ENCODE data around the gene SKOR1.

Gene SKOR1

DNA sequence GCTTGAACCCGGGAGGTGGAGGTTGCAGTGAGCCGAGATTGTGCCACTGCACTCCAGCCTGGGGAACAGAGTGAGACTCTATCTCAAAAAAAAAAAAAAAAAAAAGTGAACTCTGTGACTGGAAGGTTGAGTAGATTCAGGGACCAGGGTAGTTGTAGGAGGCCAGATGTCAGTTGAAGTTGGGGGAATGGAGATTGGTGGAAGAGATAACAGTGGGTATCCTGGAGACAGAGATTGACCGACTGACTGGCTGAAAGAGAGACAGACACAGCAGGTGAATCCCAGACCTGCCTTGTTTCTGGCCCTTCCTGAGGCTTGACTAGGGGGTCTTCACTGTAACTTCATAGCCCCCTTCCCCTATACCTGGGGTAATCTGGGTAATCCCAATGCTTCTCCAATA lies 36.7 kb downstream of the SKOR1 start:
- Histone ChIP-seq H3K36me3 (ENCODE audit: insufficient read depth, low read length) (no peaks in the 10 kb centered on the region), H3K27me3 (ENCODE audit: insufficient read depth, low read length) (0 out of 2 replicates have a peak, but pooled peaks cover 3% of the 10 kb centered on the region), H2AFZ (ENCODE audit: low read length, unreplicated experiment) (no peak overlapping the region), H3K79me2 (ENCODE audit: control insufficient read depth, insufficient read depth, low read length, unreplicated experiment) (no peaks in the 10 kb centered on the region), H3K4me3 (ENCODE audit: low read depth, low read length) (no peak overlapping the region), H3K4me1 (ENCODE audit: control insufficient read depth, insufficient read depth, low read length, unreplicated experiment) (no peaks in the 10 kb centered on the region), H3K27ac (ENCODE audit: low read depth, low read length) (no peak overlapping the region)

DNA sequence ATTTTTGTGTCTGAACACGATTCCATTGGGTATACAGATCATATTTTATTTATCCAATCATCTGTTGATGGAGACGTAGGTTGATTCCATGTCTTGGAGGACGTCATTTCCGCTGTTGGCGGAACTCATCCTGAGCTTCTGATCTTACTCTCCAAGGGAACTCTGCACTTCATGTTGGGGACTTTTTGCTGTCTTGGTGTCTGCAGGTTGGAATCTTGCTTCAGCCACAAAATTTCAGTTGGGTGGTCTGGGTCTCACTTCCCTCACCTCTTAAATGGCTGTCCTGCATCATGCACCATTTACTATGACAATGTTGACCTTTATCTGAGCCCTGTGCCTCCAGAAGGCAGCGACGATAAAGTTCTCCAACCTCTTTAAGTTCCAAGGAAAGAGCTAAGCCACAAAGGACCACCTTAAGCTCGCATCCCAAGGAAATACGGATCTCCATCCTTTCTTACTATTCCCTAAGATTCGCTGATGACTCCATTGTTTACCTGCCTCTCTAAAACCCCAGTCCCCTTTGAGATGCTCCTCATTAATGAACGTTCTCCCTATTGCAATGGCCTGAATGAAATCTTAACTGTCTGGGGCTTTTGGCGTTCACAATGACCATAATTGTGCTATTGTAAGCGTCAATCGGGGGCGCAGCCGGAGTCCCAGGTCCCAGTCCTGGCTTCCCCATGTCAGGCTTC lies 37.6 kb downstream of the SKOR1 start:
- 0 out of 2 replicates have a peak, but pooled peaks cover 3% of the 10 kb centered on the region for H3K27me3 ChIP-seq (ENCODE audit: insufficient read depth, low read length)
- no peaks in the 10 kb centered on the region for H3K79me2 ChIP-seq (ENCODE audit: control insufficient read depth, insufficient read depth, low read length, unreplicated experiment)
- no peaks in the 10 kb centered on the region for H3K36me3 ChIP-seq (ENCODE audit: insufficient read depth, low read length)
- H3K4me3 ChIP-seq (ENCODE audit: low read depth, low read length), result peak overlapping the region; percentile 72
- H2AFZ ChIP-seq (ENCODE audit: low read length, unreplicated experiment), result peak overlapping the region; percentile 91
- H3K27ac ChIP-seq (ENCODE audit: low read depth, low read length), result no peak overlapping the region
- no peaks in the 10 kb centered on the region for H3K4me1 ChIP-seq (ENCODE audit: control insufficient read depth, insufficient read depth, low read length, unreplicated experiment)

- no peak overlapping the region for H3K27ac ChIP-seq (ENCODE audit: low read depth, low read length)
- peak overlapping the region; percentile 72 for H3K4me3 ChIP-seq (ENCODE audit: low read depth, low read length)
- H3K36me3 ChIP-seq (ENCODE audit: insufficient read depth, low read length), result no peaks in the 10 kb centered on the region
- H2AFZ ChIP-seq (ENCODE audit: low read length, unreplicated experiment), result peak overlapping the region; percentile 91
- H3K27me3 ChIP-seq (ENCODE audit: insufficient read depth, low read length), result 0 out of 2 replicates have a peak, but pooled peaks cover 3% of the 10 kb centered on the region
- H3K4me1 ChIP-seq (ENCODE audit: control insufficient read depth, insufficient read depth, low read length, unreplicated experiment), result no peaks in the 10 kb centered on the region
- H3K79me2 ChIP-seq (ENCODE audit: control insufficient read depth, insufficient read depth, low read length, unreplicated experiment), result no peaks in the 10 kb centered on the region
Measured at GRCh38 chr15:67863442-67863987, 38.2 kb downstream of the SKOR1 start.

- H3K27ac ChIP-seq (ENCODE audit: low read depth, low read length), result no peak overlapping the region
- no peaks in the 10 kb centered on the region for H3K79me2 ChIP-seq (ENCODE audit: control insufficient read depth, insufficient read depth, low read length, unreplicated experiment)
- no peaks in the 10 kb centered on the region for H3K36me3 ChIP-seq (ENCODE audit: insufficient read depth, low read length)
- H3K27me3 ChIP-seq (ENCODE audit: insufficient read depth, low read length), result 0 out of 2 replicates have a peak, but pooled peaks cover 6% of the 10 kb centered on the region
- H2AFZ ChIP-seq (ENCODE audit: low read length, unreplicated experiment), result no peak overlapping the region
- no peaks in the 10 kb centered on the region for H3K4me1 ChIP-seq (ENCODE audit: control insufficient read depth, insufficient read depth, low read length, unreplicated experiment)
- no peak overlapping the region for H3K4me3 ChIP-seq (ENCODE audit: low read depth, low read length)
Measured at GRCh38 chr15:67865331-67865730, 40.0 kb downstream of the SKOR1 start.

DNA sequence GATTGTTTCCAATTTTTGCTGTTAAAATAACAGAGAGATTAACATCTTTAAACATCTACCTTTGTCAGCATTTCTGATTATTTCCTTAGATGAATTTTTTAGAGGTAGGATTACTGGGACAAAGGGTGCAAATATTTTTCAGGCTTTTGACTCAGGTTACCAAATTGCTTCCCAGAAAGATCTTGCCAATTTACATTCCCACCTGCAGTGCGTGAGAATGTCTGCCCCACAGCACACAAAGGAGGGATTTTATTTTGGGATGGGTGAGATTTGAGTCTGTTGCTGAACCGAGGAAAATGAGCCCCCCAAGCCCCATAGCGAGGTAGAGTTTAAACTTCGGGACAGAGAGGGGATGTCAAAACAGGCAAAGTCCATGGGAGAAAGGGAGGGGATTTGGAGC lies 40.5 kb downstream of the SKOR1 start:
- Histone ChIP-seq H3K27ac (ENCODE audit: low read depth, low read length) (no peak overlapping the region), H2AFZ (ENCODE audit: low read length, unreplicated experiment) (no peak overlapping the region), H3K4me1 (ENCODE audit: control insufficient read depth, insufficient read depth, low read length, unreplicated experiment) (no peaks in the 10 kb centered on the region), H3K36me3 (ENCODE audit: insufficient read depth, low read length) (no peaks in the 10 kb centered on the region), H3K79me2 (ENCODE audit: control insufficient read depth, insufficient read depth, low read length, unreplicated experiment) (no peaks in the 10 kb centered on the region), H3K27me3 (ENCODE audit: insufficient read depth, low read length) (0 out of 2 replicates have a peak, but pooled peaks cover 6% of the 10 kb centered on the region), H3K4me3 (ENCODE audit: low read depth, low read length) (no peak overlapping the region)

- Histone ChIP-seq H3K27ac (ENCODE audit: low read depth, low read length) (no peak overlapping the region), H2AFZ (ENCODE audit: low read length, unreplicated experiment) (no peak overlapping the region), H3K79me2 (ENCODE audit: control insufficient read depth, insufficient read depth, low read length, unreplicated experiment) (no peaks in the 10 kb centered on the region), H3K36me3 (ENCODE audit: insufficient read depth, low read length) (no peaks in the 10 kb centered on the region), H3K4me3 (ENCODE audit: low read depth, low read length) (no peak overlapping the region), H3K4me1 (ENCODE audit: control insufficient read depth, insufficient read depth, low read length, unreplicated experiment) (no peaks in the 10 kb centered on the region), H3K27me3 (ENCODE audit: insufficient read depth, low read length) (peaks cover 13% of the 10 kb centered on the region)
Measured at GRCh38 chr15:67869701-67870100, 44.4 kb downstream of the SKOR1 start.

DNA sequence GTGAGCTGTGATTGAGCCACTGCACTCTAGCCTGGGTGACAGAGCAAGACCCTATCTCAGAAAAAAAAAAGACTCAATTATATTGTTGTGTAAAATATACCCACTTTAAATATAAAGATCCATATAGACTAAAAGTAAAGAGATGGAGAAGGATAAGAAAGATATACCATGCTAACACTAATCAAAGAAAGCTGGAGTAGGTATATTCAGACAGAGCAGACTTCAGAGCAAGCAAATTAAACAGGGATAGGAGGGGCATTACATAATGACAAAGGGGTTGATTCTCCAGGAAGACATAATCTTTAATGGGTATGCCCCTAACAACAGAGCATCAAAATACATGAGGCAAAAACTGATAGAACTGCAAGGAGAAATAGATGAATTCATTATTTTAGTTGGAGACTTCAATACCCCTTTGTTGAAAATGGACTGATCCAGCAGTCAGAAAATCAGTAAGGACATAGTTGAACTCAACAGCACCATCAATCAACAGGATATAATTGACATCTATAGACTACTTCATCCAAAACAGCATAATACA lies 45.6 kb downstream of the SKOR1 start:
- Histone ChIP-seq H3K27ac (ENCODE audit: low read depth, low read length) (no peak overlapping the region), H3K4me1 (ENCODE audit: control insufficient read depth, insufficient read depth, low read length, unreplicated experiment) (no peaks in the 10 kb centered on the region), H3K4me3 (ENCODE audit: low read depth, low read length) (no peak overlapping the region), H2AFZ (ENCODE audit: low read length, unreplicated experiment) (no peak overlapping the region), H3K36me3 (ENCODE audit: insufficient read depth, low read length) (no peaks in the 10 kb centered on the region), H3K27me3 (ENCODE audit: insufficient read depth, low read length) (peaks cover 10% of the 10 kb centered on the region), H3K79me2 (ENCODE audit: control insufficient read depth, insufficient read depth, low read length, unreplicated experiment) (no peaks in the 10 kb centered on the region)

- Histone ChIP-seq H3K36me3 (ENCODE audit: insufficient read depth, low read length) (no peaks in the 10 kb centered on the region), H3K4me1 (ENCODE audit: control insufficient read depth, insufficient read depth, low read length, unreplicated experiment) (no peaks in the 10 kb centered on the region), H3K27ac (ENCODE audit: low read depth, low read length) (no peak overlapping the region), H3K4me3 (ENCODE audit: low read depth, low read length) (no peak overlapping the region), H3K79me2 (ENCODE audit: control insufficient read depth, insufficient read depth, low read length, unreplicated experiment) (no peaks in the 10 kb centered on the region), H3K27me3 (ENCODE audit: insufficient read depth, low read length) (peaks cover 8% of the 10 kb centered on the region), H2AFZ (ENCODE audit: low read length, unreplicated experiment) (no peak overlapping the region)
Measured at GRCh38 chr15:67873777-67874176, 48.5 kb downstream of the SKOR1 start.

DNA sequence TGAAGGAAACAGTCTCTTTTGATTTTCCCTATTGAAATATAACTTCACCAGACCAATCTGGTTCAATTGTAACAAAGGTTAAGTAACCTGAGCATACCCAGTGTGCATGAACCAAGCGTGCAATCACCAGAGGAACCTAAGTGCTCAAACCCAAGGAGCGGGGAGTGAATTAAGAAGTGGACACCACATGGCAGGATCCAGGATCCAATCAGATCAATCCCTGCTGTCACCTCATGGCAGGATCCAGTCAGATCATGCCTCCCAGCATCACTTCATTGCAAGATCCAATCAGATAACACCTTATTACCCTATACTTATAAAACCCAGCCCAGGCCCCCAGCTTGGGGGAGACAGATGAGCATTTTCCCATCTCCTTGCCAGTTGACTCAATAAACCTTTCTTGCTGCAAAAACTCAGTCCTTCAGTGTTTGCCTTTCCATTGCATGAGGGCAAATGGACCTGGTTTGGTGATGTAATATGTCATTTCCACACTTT lies 53.5 kb downstream of the SKOR1 start:
- no peaks in the 10 kb centered on the region for H3K4me1 ChIP-seq (ENCODE audit: control insufficient read depth, insufficient read depth, low read length, unreplicated experiment)
- no peaks in the 10 kb centered on the region for H3K79me2 ChIP-seq (ENCODE audit: control insufficient read depth, insufficient read depth, low read length, unreplicated experiment)
- no peaks in the 10 kb centered on the region for H3K36me3 ChIP-seq (ENCODE audit: insufficient read depth, low read length)
- H3K27me3 ChIP-seq (ENCODE audit: insufficient read depth, low read length), result no peaks in the 10 kb centered on the region
- H2AFZ ChIP-seq (ENCODE audit: low read length, unreplicated experiment), result no peak overlapping the region
- no peak overlapping the region for H3K4me3 ChIP-seq (ENCODE audit: low read depth, low read length)
- H3K27ac ChIP-seq (ENCODE audit: low read depth, low read length), result no peak overlapping the region

DNA sequence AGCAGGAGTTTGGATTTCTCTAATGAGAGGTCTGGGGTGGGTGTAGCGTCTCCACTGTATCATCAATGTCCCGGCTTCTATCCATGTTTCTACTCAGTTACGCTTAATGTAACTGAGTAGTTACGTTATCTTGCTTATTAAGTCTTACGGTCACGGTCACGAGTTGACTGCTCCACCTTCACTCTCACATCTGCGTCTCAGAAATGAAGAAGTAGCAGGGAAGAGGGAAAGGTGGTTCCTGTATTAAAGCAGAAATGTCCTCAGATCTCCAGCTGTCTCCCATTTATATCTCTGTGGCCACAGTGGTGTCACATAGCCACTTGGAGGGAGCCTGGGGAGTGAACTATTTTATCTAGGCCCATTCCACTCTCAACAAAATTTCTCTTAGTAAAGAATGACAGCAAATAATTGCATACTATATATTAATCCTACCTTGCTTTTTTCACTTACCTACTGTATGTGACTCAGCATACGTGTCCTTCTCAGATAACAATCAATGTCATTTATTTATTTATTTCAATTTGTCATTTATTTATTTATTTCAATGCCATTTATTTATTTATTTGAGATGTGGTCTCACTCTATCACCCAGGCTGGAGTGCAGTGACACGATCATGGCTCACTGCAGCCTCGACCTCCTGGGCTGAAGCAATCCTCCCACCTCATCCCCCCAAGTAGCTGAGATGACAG lies 54.3 kb downstream of the SKOR1 start:
- H3K4me3 ChIP-seq (ENCODE audit: low read depth, low read length), result no peak overlapping the region
- peaks cover 4% of the 10 kb centered on the region for H3K4me1 ChIP-seq (ENCODE audit: control insufficient read depth, insufficient read depth, low read length, unreplicated experiment)
- no peak overlapping the region for H2AFZ ChIP-seq (ENCODE audit: low read length, unreplicated experiment)
- no peaks in the 10 kb centered on the region for H3K27me3 ChIP-seq (ENCODE audit: insufficient read depth, low read length)
- no peaks in the 10 kb centered on the region for H3K79me2 ChIP-seq (ENCODE audit: control insufficient read depth, insufficient read depth, low read length, unreplicated experiment)
- no peaks in the 10 kb centered on the region for H3K36me3 ChIP-seq (ENCODE audit: insufficient read depth, low read length)
- no peak overlapping the region for H3K27ac ChIP-seq (ENCODE audit: low read depth, low read length)

All from ACC112 (cell line).